HG02970 (cell line): ENCODE data around the gene ARL14EPL.
A peak's percentile ranks its signal among the peaks of the same experiment; 100 is the strongest.

ENCODE experiments used
- ATAC-seq: cut with Tn5 transposase; IDR thresholded peaks from one replicate; pipeline ENCODE4 v1.9.1; 2021; ENCODE audit warnings: mild to moderate bottlenecking, moderate library complexity, moderate number of reproducible peaks; ENCODE audit not compliant: unreplicated experiment, low FRiP score

ARL14EPL gene

GRCh38 chr5:116032094-116032517 is at the start of gene ARL14EPL:
Gene ARL14EPL (plus strand): TSS chr5:116032472. CDS start chr5:116051466, 18,994 bp downstream.
- peak; percentile 86 for ATAC-seq

- ATAC-seq, result no peak
Observed at GRCh38 chr5:115983519-115983918, 48.8 kb upstream of the ARL14EPL start.

GRCh38 chr5:115985802-115986757 is 46.2 kb upstream of the ARL14EPL start:
- ATAC-seq, result no peak

- ATAC-seq, result no peak
Observed at GRCh38 chr5:115988002-115988401, 44.3 kb upstream of the ARL14EPL start.

- no peak for ATAC-seq
Observed at GRCh38 chr5:115992848-115993350, 39.4 kb upstream of the ARL14EPL start.

GRCh38 chr5:115995351-115995750 is 36.9 kb upstream of the ARL14EPL start:
- ATAC-seq, result no peak

GRCh38 chr5:116002116-116002906 is 30.0 kb upstream of the ARL14EPL start:
- ATAC-seq, result no peak

GRCh38 chr5:116004248-116004647 is 28.0 kb upstream of the ARL14EPL start:
- ATAC-seq, result no peak

GRCh38 chr5:116009806-116010205 is 22.5 kb upstream of the ARL14EPL start:
- ATAC-seq, result no peak

GRCh38 chr5:116011046-116011445 is 21.2 kb upstream of the ARL14EPL start:
- no peak for ATAC-seq

GRCh38 chr5:116013207-116013785 is 19.0 kb upstream of the ARL14EPL start:
- no peak for ATAC-seq

- ATAC-seq, result no peak
Observed at GRCh38 chr5:116013936-116014335, 18.3 kb upstream of the ARL14EPL start.

- no peak for ATAC-seq
Observed at GRCh38 chr5:116023619-116024018, 8.7 kb upstream of the ARL14EPL start.

- no peak for ATAC-seq
Observed at GRCh38 chr5:116025866-116026265, 6.4 kb upstream of the ARL14EPL start.

- ATAC-seq, result no peak
Observed at GRCh38 chr5:116032991-116033390, 719 bp downstream of the ARL14EPL start.

GRCh38 chr5:116035123-116035522 is 2.9 kb downstream of the ARL14EPL start:
- ATAC-seq, result no peak

GRCh38 chr5:116037236-116037822 is 5.1 kb downstream of the ARL14EPL start:
- no peak for ATAC-seq

- no peak for ATAC-seq
Observed at GRCh38 chr5:116038817-116039216, 6.5 kb downstream of the ARL14EPL start.

- ATAC-seq, result no peak
Observed at GRCh38 chr5:116042375-116042774, 10.1 kb downstream of the ARL14EPL start.

- ATAC-seq, result no peak
Observed at GRCh38 chr5:116044073-116044472, 11.8 kb downstream of the ARL14EPL start.
